ENCODE results near the gene ZBTB48.
"Not testable (repeated sequence)": the region's sequence is repeated elsewhere in the genome, so short reads cannot be mapped to it uniquely, and the experiment has no call there.

Gene ZBTB48

DNA sequence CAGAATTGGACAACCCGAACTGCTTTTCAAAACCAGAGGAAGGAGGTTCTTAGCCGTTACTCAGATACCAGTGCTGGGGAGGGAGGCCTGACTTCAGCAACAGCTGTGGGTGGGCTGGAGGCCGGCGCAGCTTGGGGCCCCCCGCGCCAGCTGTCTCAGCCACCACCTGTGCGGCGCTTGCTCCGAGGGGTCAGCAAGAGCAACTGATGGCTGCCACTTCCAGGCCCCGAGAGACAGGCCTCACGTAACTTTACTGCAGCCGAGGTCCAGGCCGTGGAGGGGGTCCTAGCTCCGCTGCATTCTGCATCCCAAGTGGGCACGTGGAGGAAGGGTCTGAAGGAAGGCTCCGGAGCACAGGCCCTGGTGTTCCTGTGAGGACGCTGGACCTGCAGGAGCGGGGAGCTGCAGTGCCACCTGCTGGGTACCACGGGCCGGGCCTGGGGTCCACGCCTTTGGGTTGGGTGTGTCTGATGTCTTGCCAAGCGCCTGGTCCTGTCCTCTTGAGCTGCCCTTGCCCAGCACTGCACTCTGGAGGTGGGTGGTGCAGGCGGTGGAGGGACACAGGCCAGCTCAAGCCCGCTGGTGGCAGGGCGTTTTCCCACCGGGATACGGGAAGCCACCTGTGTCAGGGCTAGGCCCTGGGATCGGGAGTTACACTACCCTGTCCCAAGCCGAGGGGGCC, 54.7 kb downstream of the ZBTB48 start:
- no peak for DNase-seq (ENCODE audit: low read depth)

DNA sequence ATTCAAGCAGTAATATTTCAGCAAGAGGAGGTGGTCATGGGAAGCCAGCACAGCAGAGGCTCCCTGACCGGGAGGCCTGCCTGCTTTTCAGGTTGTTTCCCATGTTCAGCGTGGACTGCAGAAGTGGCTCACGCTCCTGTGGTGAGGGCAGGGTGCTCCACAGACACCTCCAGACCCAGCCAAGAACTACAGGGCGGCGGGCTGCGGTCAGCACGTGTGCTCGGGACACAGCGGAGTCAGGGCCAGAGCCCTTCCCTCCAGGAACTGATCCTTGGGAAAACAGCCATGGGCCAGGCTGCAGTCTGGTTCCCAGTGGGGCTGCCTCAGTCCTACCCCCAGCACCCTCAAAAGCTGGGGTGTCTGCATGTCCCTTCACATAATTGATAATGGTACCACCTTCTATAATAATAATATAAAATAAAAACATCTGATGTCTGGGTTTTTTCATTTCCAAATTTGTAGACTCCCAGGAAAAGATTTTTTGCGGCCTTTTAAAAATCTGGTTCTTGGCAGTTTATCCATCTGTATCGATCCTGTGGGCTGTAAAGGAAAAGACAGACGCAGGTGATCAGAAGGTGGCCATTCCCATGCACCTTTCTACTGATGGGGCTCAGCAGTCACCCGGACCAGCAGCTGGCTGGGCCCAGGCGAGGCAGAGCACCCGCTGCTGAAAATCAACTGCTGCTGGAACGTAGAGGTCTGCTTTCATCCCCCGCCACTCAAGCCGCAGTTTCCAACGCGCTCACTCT, 55.5 kb downstream of the ZBTB48 start:
- no peak for DNase-seq (ENCODE audit: low read depth)

DNA sequence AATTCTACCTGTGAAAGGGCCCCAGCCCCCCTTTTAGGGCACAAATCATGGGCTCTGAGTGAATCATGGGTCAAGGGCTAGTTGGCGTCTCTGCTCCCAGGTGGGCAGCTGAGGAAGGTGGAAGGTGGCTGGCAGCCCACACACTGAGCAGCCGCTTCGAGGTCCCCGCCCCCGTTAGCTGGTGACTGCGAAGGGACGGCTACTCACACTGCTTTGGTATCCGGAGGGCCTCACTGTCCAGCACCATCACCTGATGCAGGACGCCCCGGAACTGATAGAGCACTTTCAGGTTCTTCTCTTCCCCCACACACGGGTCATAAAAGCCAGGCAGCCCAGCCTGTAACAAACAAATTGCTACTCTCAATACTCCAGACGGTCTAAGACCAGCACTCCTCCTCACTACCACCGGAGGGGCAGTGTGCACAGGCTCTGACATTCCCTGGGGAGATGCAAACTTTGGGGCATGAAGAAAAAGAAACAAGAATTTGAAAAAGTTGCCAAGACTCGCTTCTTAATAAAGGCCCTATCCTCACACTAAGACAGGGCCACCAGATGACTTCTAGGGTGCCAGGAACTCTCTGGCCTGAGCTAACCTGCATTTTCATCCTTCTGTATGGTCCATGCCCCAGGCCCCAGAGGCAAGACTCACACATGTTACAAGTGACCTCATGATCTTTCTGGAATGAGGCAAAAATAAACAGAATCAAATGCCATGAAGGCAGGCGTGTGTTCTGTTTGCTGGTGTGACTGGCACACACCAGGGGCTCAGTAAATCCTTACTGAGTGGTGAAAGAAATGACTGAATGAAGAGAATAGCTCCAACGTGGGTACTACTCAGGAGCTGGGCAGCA, 56.3 kb downstream of the ZBTB48 start:
- DNase-seq (ENCODE audit: low read depth), result no peak

DNA sequence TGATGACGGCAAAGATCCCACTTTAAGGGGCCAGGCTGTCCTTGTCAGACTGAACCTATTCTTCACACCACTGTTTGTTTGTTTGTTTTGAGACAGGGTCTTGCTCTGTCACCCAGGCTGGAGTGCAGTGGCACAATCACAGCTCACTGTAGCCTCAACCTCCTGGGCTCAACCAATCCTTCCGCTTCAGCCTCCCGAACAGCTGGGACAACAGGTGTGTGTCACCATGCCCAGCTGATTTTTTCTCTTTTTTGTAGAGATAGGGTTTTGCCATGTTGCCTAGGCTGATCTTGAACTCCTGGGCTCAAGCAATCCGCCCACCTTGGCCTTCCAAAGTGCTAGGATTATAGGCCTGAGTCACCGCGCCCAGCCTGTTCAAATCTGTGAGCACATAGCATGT, 57.0 kb downstream of the ZBTB48 start:
- not testable (repeated sequence) for DNase-seq (ENCODE audit: low read depth)

DNA sequence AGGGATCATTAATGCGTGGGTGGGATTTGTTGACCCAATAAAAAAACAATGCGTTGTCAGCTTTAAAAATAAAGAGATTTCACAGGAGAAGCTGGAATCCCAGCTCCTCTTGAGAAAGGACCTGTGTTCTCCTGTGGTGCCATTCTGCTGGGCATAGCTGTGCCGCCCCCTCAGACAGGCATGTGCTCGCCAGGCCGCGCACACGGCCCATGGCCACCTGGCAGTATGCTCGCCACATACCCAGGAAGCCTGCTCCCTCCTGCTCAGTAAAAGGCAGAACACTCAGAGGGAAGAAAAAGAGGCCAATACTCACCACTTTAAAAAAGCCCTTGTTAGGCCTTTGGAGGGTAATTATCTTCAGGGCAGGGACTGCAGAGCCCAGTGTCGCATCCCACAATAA, 58.0 kb downstream of the ZBTB48 start:
- no peak for DNase-seq (ENCODE audit: low read depth)

DNA sequence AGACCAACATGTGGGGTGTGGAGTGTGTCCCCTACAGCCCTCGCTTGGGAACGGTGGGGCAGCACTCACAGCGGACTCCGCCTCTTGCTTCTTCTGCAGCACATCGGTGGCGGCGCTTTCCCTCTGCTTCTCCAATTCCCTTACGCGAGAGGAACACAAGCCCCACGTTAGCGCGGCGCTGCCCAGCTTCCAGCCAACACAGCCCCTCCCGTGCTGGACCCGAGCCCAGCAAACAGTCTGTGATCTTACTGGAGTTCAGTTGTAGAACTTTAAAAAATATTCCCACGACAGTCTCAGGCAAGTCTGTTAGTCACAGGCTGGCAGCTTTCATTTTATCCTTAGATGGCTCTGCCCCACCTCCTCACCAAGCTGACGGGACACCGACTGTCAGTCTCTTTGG, 58.4 kb downstream of the ZBTB48 start:
- DNase-seq (ENCODE audit: low read depth), result no peak

Data from non-pigmented ciliary epithelial cell (primary cell).